HepG2 (cell line): ENCODE data around the gene CDHR3. TPM values are rescaled to one million over a fixed set of nuclear protein-coding genes. Genes with fewer than 3 reads are reported as not detected.

Experiments
- ATAC-seq: fragments of 200-7000 bp; cut with Tn5 transposase; 3 replicates; pipeline ENCODE4 v1.9.1; 2020; ENCODE audit warnings: mild to moderate bottlenecking, moderate library complexity
- BruUV-seq: library from RNA; stranded (reverse); fragments of 400-500 nt; replicated peaks from 2 replicates; lab custom pipeline; 2021; lab: Mats Ljungman, UMichigan
- CTCF ChIA-PET: fragments of 300-600 bp; formaldehyde crosslinking; extraction: SDS; loops from one replicate; lab custom pipeline; 2021; ENCODE audit warnings: low total read pairs, inconsistent platforms, low intra/inter-chr PET ratio; lab: Yijun Ruan, JAX
- POLR2A ChIA-PET: fragments of 350-600 bp; sonication (Branson Sonifier 250); formaldehyde crosslinking; loops from one replicate; lab custom pipeline; 2020; ENCODE audit warnings: antibody characterized with exemption, inconsistent platforms; lab: Yijun Ruan, JAX
- DNase-seq: peaks from one replicate; pipeline ENCODE4 v3.0.0-alpha.2; 2015; ENCODE audit warnings: low spot score
- FAIRE-seq: peaks from 3 replicates; lab custom pipeline; 2011; peaks lifted over from hg19 to GRCh38; lab: Jason Lieb, UNC
- H2AFZ ChIP-seq: one replicate; pipeline ENCODE4 v1.6.1; 2011; ENCODE audit warnings: low read length, inconsistent platforms
- H3K27ac ChIP-seq: fragments of 300-600 bp; 3 replicates; pipeline ENCODE4 v1.8.0; 2011; ENCODE audit warnings: mixed run types, mild to moderate bottlenecking, mixed read lengths, low read length, inconsistent platforms; ENCODE audit not compliant: insufficient read depth; ENCODE audit errors: extremely low read length
- H3K27me3 ChIP-seq, 2 experiments: fragments of 200-600 bp in 1 of 2; 2 replicates in 1 of 2; 3 replicates in 1 of 2; pipeline versions ENCODE4 v1.6.0 to v1.8.0; 2011; ENCODE audit warnings: low read length in 2 of 2, mild to moderate bottlenecking in 2 of 2, moderate library complexity in 2 of 2, inconsistent platforms in 1 of 2; ENCODE audit not compliant: insufficient read depth in 2 of 2, control insufficient read depth in 1 of 2
- H3K36me3 ChIP-seq, 2 experiments: fragments of 200-600 bp in 1 of 2; replicated peaks in 1 of 2; 2 replicates in 1 of 2; 3 replicates in 1 of 2; pipeline versions ENCODE4 v1.5.1 to v1.8.0; 2011; ENCODE audit warnings: low read length in 2 of 2, inconsistent platforms in 1 of 2; ENCODE audit not compliant: insufficient read depth in 2 of 2, control insufficient read depth in 1 of 2
- H3K4me1 ChIP-seq: 2 replicates; pipeline ENCODE4 v1.5.1; 2012; ENCODE audit warnings: low read length, inconsistent platforms; ENCODE audit not compliant: insufficient read depth
- H3K4me2 ChIP-seq: 2 replicates; pipeline ENCODE4 v1.6.0; 2011; ENCODE audit warnings: low read depth, low read length, inconsistent platforms
- H3K4me3 ChIP-seq, 3 experiments: fragments of 200-600 bp in 1 of 3; sonication (generic), shearing (Covaris generic) in 1 of 3; replicated peaks in 1 of 3; 2 replicates each; pipeline ENCODE4 v1.5.1; 2011 to 2016; ENCODE audit warnings: low read length in 3 of 3, inconsistent platforms in 2 of 3, low read depth in 2 of 3, mild to moderate bottlenecking in 2 of 3, control low read depth in 1 of 3, mixed read lengths in 1 of 3; ENCODE audit not compliant: insufficient read depth in 1 of 3
- H3K79me2 ChIP-seq: one replicate; pipeline ENCODE4 v1.6.1; 2011; ENCODE audit warnings: low read length, inconsistent platforms; ENCODE audit not compliant: insufficient read depth
- H3K9ac ChIP-seq: 2 replicates; pipeline ENCODE4 v1.6.0; 2011; ENCODE audit warnings: mild to moderate bottlenecking, low read depth, low read length, inconsistent platforms; ENCODE audit not compliant: insufficient read depth
- H3K9me3 ChIP-seq: 2 replicates; pipeline ENCODE4 v1.5.1; 2012; ENCODE audit warnings: mild to moderate bottlenecking, low read length
- H4K20me1 ChIP-seq: 2 replicates; pipeline ENCODE4 v1.6.0; 2011; ENCODE audit warnings: inconsistent platforms, mild to moderate bottlenecking, low read length, moderate library complexity; ENCODE audit not compliant: insufficient read depth
- AGO2 ChIP-seq: fragments of 200-400 bp; formaldehyde crosslinking; optimal IDR thresholded peaks from 2 replicates; pipeline ENCODE3; 2017; ENCODE audit warnings: mild to moderate bottlenecking, low read depth, low read length, moderate library complexity
- CHCHD3 ChIP-seq: sonication (generic); formaldehyde crosslinking; IDR thresholded peaks from 2 replicates; pipeline ENCODE4 v1.8.0; 2022; ENCODE audit warnings: mild to moderate bottlenecking, missing genetic modification reagents, moderate library complexity
- HNRNPK ChIP-seq: fragments of 200-400 bp; formaldehyde crosslinking; IDR thresholded peaks from 2 replicates; pipeline ENCODE4 v1.6.1; 2018; ENCODE audit warnings: low read length, low read depth, moderate library complexity, mild to moderate bottlenecking; ENCODE audit not compliant: poor library complexity, severe bottlenecking
- KDM5B ChIP-seq: sonication (generic); formaldehyde crosslinking; IDR thresholded peaks from 2 replicates; pipeline ENCODE4 v1.4.0; 2020; ENCODE audit warnings: missing genetic modification reagents, mild to moderate bottlenecking, borderline replicate concordance
- KDM6A ChIP-seq: IDR thresholded peaks from 2 replicates; pipeline ENCODE4 v1.6.1; 2016; ENCODE audit warnings: low read depth
- MAX ChIP-seq: IDR thresholded peaks from 2 replicates; pipeline ENCODE4 v1.6.1; 2012; ENCODE audit warnings: inconsistent platforms
- MED8 ChIP-seq: sonication (generic); formaldehyde crosslinking; IDR thresholded peaks from 2 replicates; pipeline ENCODE4 v1.8.1; 2023; ENCODE audit warnings: mild to moderate bottlenecking, missing genetic modification reagents; ENCODE audit not compliant: insufficient replicate concordance
- PRMT3 ChIP-seq: sonication (generic); formaldehyde crosslinking; IDR thresholded peaks from 2 replicates; pipeline ENCODE4 v1.8.1; 2022; ENCODE audit warnings: low read depth, mild to moderate bottlenecking, moderate library complexity, missing genetic modification reagents, borderline replicate concordance
- RERE ChIP-seq: IDR thresholded peaks from 2 replicates; pipeline ENCODE4 v1.6.1; 2016; ENCODE audit warnings: low read depth, missing genetic modification reagents, missing compliant biosample characterization
- SUZ12 ChIP-seq: fragments of 150-350 bp; IDR thresholded peaks from 2 replicates; pipeline ENCODE4 v1.6.1; 2014; ENCODE audit warnings: low read depth, low read length
- TOE1 ChIP-seq: sonication (generic); formaldehyde crosslinking; IDR thresholded peaks from 2 replicates; pipeline ENCODE4 v1.4.0; 2020; ENCODE audit warnings: mild to moderate bottlenecking, missing genetic modification reagents
- YY1 ChIP-seq: IDR thresholded peaks from 2 replicates; pipeline ENCODE4 v1.6.1; 2011; ENCODE audit warnings: low read length, low read depth, moderate library complexity, mild to moderate bottlenecking; ENCODE audit not compliant: insufficient read depth, insufficient replicate concordance
- ZBTB20 ChIP-seq: sonication (generic); formaldehyde crosslinking; IDR thresholded peaks from 2 replicates; pipeline ENCODE4 v1.8.1; 2023; ENCODE audit warnings: missing genetic modification reagents, low read depth, mild to moderate bottlenecking, borderline replicate concordance
- ZNF263 ChIP-seq: sonication (generic); formaldehyde crosslinking; IDR thresholded peaks from 2 replicates; pipeline ENCODE4 v1.4.0; 2020; ENCODE audit warnings: missing genetic modification reagents
- ZNF569 ChIP-seq: sonication (generic); formaldehyde crosslinking; IDR thresholded peaks from 2 replicates; pipeline ENCODE4 v1.5.0; 2020; ENCODE audit warnings: mild to moderate bottlenecking, missing genetic modification reagents, moderate library complexity, borderline replicate concordance
- ZNF614 ChIP-seq: IDR thresholded peaks from 2 replicates; pipeline ENCODE4 v1.6.1; 2018; ENCODE audit warnings: missing biosample characterization, missing genetic modification reagents, inconsistent platforms, borderline replicate concordance
- ZNF615 ChIP-seq: sonication (generic); formaldehyde crosslinking; IDR thresholded peaks from 2 replicates; pipeline ENCODE4 v1.5.0; 2020; ENCODE audit warnings: mild to moderate bottlenecking, missing genetic modification reagents, borderline replicate concordance
- ZNF616 ChIP-seq: sonication (generic); formaldehyde crosslinking; IDR thresholded peaks from 2 replicates; pipeline ENCODE4 v1.5.0; 2020; ENCODE audit warnings: low read depth, mild to moderate bottlenecking, missing genetic modification reagents
- ZNF709 ChIP-seq: sonication (generic); formaldehyde crosslinking; IDR thresholded peaks from 2 replicates; pipeline ENCODE4 v1.5.0; 2020; ENCODE audit warnings: mild to moderate bottlenecking, missing genetic modification reagents
- WGBS: methylation state at CpG from one replicate; pipeline ENCODE4 v1.1.6; 2017; ENCODE audit warnings: low lambda C conversion rate; 5-methylcytosine and 5-hydroxymethylcytosine counted together
- in situ Hi-C: cut with HindIII; loops from 2 replicates; pipeline ENCODE4 v1.10.0; 2017; ENCODE audit warnings: low pct_unique_long_range_greater_than_20kb; ENCODE audit not compliant: extremely low pct_ligation_motif_present
- intact Hi-C: fragments of 100-400 bp; cut with micrococcal nuclease; formaldehyde crosslinking; loops from one replicate; pipeline ENCODE4 v1.10.0; 2022; ENCODE audit not compliant: unreplicated experiment
- polyA plus RNA-seq, 8 experiments: library from polyadenylated mRNA; depleted of rRNA in 3 of 8; stranded (reverse) in 7 of 8; unstranded in 1 of 8; fragments of >200 nt; fragmentation: Illumina TruSeq in 4 of 8; extraction: Trizol in 4 of 8; gene quantifications; 2 replicates each; pipeline versions ENCODE4 v1.2.1 to v1.2.3, GENCODE V29; 2011 to 2016; ENCODE audit warnings: low read depth in 4 of 8, missing spikeins in 1 of 8, mixed read lengths in 1 of 8; ENCODE audit not compliant: insufficient read depth in 1 of 8
- total RNA-seq, 5 experiments: library from RNA; depleted of rRNA; stranded (reverse); fragments of >200 nt; fragmentation: Illumina TruSeq; extraction: Trizol; gene quantifications; 2 replicates each; pipeline ENCODE4 v1.2.3, GENCODE V29; 2016; ENCODE audit warnings: low read depth in 1 of 5

The CDHR3 gene
- total and polyA plus RNA-seq, 2 of the 13 experiments (the other 11 are each of a cell fraction or from before 2014, with no cell fraction given): 6.5 to 11.8 TPM

GRCh38 chr7:106064771-106065574 lies 101.9 kb downstream of the CDHR3 start:
- H3K4me1 ChIP-seq: peaks cover 77% of the 10 kb centered on the region
- ChIA-PET CTCF (no interaction called here), POLR2A (interaction anchor here (1.0 kb wide), 1 partner anchor 47 kb away, joined by 10 read pairs; the partner anchor contains the start of gene SYPL1)
- H3K36me3 ChIP-seq: no peaks in the 10 kb centered on the region
- peak; percentile 96 for ATAC-seq
- peak overlapping the region; percentile 27 to 65 (median 50) for H3K4me3 ChIP-seq
- peak overlapping the region; percentile 11 for H3K27ac ChIP-seq
- H4K20me1 ChIP-seq: no peaks in the 10 kb centered on the region
- peak; percentile 75 for FAIRE-seq
- H3K4me2 ChIP-seq: peak overlapping the region; percentile 92
- H3K27me3 ChIP-seq: peaks cover 3 to 11% of the 10 kb centered on the region in 2 experiments; a peak in 2 of 5 replicates
- no TSS peak for BruUV-seq
- H3K79me2 ChIP-seq: no peaks in the 10 kb centered on the region
- in situ Hi-C loops: no loop called here
- peak; percentile 78 for DNase-seq
- no peaks in the 10 kb centered on the region for H3K9me3 ChIP-seq
- H3K9ac ChIP-seq: peak overlapping the region; percentile 37
- WGBS: 20% methylated on average over 7 of the region's 14 CpGs
- H2AFZ ChIP-seq: no peak overlapping the region
- intact Hi-C loops: loop anchor here (2.0 kb wide), 1 partner anchor 48 kb away; the partner anchor contains the start of gene SYPL1
- TF ChIP-seq TOE1 (CRISPR knock-in tag) (no peak), PRMT3 (CRISPR knock-in tag) (no peak), KDM6A (CRISPR knock-in tag) (no peak), ZNF569 (no peak), HNRNPK (no peak), YY1 (peak; percentile 21), ZNF615 (CRISPR knock-in tag) (no peak), CHCHD3 (CRISPR knock-in tag) (no peak), SUZ12 (no peak), ZNF263 (CRISPR knock-in tag) (peak; percentile 84; the same call in 1 of the 2 replicates), ZNF616 (CRISPR knock-in tag) (no peak), KDM5B (0 out of 2 replicates have a peak, but pooled peaks have one; percentile 41), ZNF709 (CRISPR knock-in tag) (no peak), MAX (peak; percentile 34; the same call in 1 of the 2 replicates), AGO2 (no peak), ZBTB20 (CRISPR knock-in tag) (no peak), RERE (CRISPR knock-in tag) (no peak), MED8 (CRISPR knock-in tag) (no peak), ZNF614 (CRISPR knock-in tag) (no peak)
